Measurements from ENCODE around the gene PAQR5. TPM values are rescaled to one million over a fixed set of nuclear protein-coding genes. Genes with fewer than 3 reads are reported as not detected.

Gene PAQR5
- total RNA-seq, 6 experiments from 2014 or later = 0.28 to 3.0 (median 0.98) TPM

DNA sequence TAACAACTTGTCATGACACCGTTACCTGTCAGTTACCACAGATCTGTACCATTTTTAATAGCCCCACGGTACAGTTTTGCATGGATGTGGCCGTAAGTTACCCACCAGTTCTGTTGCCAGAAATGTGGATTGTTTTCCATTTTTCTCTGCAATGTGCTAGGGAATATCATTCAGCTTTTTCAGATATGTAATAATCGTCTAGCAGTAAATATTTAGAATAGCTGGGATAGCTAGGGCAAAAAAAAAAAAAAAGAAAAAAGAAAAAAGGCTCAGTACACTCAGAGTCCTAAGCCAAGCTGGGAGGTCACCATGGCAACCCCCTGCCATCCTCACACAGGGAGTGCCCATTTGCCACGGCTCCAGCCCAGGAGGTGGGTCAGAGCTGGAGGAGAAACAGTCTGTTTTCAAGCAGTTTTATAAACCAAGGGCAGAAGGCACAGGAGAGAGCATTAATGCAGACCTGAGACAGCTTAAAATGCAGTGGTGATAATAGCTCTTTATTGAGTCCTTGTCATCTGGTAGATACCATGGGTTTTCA is 25.2 kb downstream of the PAQR5 start:
- H3K9me3 ChIP-seq = no peaks in the 10 kb centered on the region
- intact Hi-C loops (cut with DNase I) = no loop called here
- H3K4me3 ChIP-seq = no peak overlapping the region
- no peak for ATAC-seq
- TF ChIP-seq, protein P1, sequence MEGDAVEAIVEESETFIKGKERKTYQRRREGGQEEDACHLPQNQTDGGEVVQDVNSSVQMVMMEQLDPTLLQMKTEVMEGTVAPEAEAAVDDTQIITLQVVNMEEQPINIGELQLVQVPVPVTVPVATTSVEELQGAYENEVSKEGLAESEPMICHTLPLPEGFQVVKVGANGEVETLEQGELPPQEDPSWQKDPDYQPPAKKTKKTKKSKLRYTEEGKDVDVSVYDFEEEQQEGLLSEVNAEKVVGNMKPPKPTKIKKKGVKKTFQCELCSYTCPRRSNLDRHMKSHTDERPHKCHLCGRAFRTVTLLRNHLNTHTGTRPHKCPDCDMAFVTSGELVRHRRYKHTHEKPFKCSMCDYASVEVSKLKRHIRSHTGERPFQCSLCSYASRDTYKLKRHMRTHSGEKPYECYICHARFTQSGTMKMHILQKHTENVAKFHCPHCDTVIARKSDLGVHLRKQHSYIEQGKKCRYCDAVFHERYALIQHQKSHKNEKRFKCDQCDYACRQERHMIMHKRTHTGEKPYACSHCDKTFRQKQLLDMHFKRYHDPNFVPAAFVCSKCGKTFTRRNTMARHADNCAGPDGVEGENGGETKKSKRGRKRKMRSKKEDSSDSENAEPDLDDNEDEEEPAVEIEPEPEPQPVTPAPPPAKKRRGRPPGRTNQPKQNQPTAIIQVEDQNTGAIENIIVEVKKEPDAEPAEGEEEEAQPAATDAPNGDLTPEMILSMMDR (IDR thresholded peaks at IDR 0.05) = no peak
- no peak for TF ChIP-seq POLR2A (IDR thresholded peaks at IDR 0.05)
- no peaks in the 10 kb centered on the region for H3K27me3 ChIP-seq
- 62% methylated on average over 5 of the region's 5 CpGs for WGBS (ENCODE audit: insufficient coverage, low coverage, low lambda C conversion rate, missing lambda C conversion rate)
- no peaks in the 10 kb centered on the region for H3K36me3 ChIP-seq
- H3K4me1 ChIP-seq = no peaks in the 10 kb centered on the region
- DNase-seq = no peak
- H3K27ac ChIP-seq = no peak overlapping the region

DNA sequence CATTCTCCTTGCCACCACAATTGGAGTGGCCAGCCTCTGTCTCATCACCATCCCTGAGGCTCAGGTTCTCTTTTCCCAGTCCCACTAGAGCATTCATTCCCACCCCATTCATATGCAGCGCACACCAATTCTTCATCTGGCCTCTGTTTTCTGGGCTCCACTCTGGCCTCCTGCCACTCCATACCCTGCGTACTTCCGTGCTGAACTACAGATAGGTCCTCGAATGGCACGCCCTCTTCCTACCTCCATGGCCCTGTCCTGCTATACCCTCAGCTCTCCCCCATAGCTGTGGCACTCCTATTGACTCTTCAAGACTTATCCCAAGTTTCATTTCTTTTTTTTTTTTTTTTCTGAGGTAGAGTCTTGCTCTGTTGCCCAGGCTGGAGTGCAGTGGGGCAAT is 25.9 kb downstream of the PAQR5 start:
- H3K9me3 ChIP-seq = no peaks in the 10 kb centered on the region
- H3K27ac ChIP-seq = no peak overlapping the region
- WGBS (ENCODE audit: insufficient coverage, low coverage, low lambda C conversion rate, missing lambda C conversion rate) = 89% methylated on average over 5 of the region's 5 CpGs
- H3K4me1 ChIP-seq = no peaks in the 10 kb centered on the region
- no peaks in the 10 kb centered on the region for H3K27me3 ChIP-seq
- TF ChIP-seq, protein P1 (IDR thresholded peaks at IDR 0.05) = no peak
- TF ChIP-seq POLR2A (IDR thresholded peaks at IDR 0.05) = no peak
- no peak for DNase-seq
- intact Hi-C loops (cut with DNase I) = no loop called here
- H3K4me3 ChIP-seq = no peak overlapping the region
- no peak for ATAC-seq
- H3K36me3 ChIP-seq = no peaks in the 10 kb centered on the region

DNA sequence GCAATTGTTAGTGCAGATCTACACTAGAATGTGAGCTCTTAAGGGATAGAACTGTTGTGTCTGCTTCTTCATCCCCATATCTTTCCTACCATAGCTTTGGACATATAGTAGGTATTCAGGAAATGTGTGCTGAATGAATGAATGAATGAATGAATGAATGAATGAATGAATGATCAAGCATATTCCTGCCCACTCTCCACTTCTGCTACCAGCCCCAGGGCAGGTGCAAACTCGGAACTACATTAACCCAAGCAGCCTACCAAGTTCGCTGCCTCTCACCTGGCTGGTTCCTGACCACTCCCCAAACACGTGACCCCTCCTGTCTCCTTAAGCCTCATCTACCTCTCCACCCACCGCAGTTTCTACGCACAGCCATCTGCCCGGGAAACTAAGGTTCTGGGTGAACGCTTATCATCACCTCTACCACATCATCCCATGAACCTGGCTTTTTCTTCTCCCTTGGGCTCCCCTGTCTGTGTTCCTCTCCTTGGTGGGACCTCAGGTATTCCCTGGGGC is 26.8 kb downstream of the PAQR5 start:
- DNase-seq (no peak), ATAC-seq (no peak)
- TF ChIP-seq, protein P1 (IDR thresholded peaks at IDR 0.05) = no peak
- no peak for TF ChIP-seq POLR2A (IDR thresholded peaks at IDR 0.05)
- Histone ChIP-seq H3K9me3 (no peaks in the 10 kb centered on the region), H3K4me1 (no peaks in the 10 kb centered on the region), H3K4me3 (no peak overlapping the region), H3K36me3 (no peaks in the 10 kb centered on the region), H3K27me3 (no peaks in the 10 kb centered on the region), H3K27ac (no peak overlapping the region)
- intact Hi-C loops (cut with DNase I) = no loop called here
- 62% methylated on average over 7 of the region's 7 CpGs for WGBS (ENCODE audit: insufficient coverage, low coverage, low lambda C conversion rate, missing lambda C conversion rate)

DNA sequence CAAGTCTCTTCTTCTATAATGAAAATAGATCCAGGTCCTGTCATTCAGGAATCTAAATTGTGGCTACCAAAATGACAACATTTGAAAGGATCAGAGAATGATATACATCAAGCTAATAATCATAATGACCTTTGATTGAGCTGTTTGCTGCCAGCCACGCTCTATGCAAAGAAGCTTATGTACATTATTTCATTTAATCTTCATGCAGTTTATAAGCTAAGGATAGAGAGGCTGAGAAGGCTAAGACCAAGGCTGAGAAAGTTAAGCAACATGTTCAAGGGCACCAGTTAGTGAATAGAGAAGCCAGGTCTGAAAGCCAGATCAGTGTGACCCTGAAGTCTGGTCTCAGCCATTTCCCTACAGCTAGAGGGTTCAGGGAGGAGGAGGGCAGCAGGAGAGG is 29.4 kb downstream of the PAQR5 start:
- no peaks in the 10 kb centered on the region for H3K4me1 ChIP-seq
- no peaks in the 10 kb centered on the region for H3K36me3 ChIP-seq
- ATAC-seq (no peak), DNase-seq (no peak)
- H3K9me3 ChIP-seq = no peaks in the 10 kb centered on the region
- H3K27me3 ChIP-seq = no peaks in the 10 kb centered on the region
- intact Hi-C loops (cut with DNase I) = no loop called here
- WGBS (ENCODE audit: insufficient coverage, low coverage, low lambda C conversion rate, missing lambda C conversion rate) = 85% methylated on average over 1 of the region's 1 CpG
- no peak overlapping the region for H3K27ac ChIP-seq
- no peak overlapping the region for H3K4me3 ChIP-seq
- TF ChIP-seq, protein P1 (IDR thresholded peaks at IDR 0.05) = no peak
- no peak for TF ChIP-seq POLR2A (IDR thresholded peaks at IDR 0.05)

Data from right lobe of liver (tissue), 6 donors.